ENCODE data around the gene USP10.

USP10 gene

DNA sequence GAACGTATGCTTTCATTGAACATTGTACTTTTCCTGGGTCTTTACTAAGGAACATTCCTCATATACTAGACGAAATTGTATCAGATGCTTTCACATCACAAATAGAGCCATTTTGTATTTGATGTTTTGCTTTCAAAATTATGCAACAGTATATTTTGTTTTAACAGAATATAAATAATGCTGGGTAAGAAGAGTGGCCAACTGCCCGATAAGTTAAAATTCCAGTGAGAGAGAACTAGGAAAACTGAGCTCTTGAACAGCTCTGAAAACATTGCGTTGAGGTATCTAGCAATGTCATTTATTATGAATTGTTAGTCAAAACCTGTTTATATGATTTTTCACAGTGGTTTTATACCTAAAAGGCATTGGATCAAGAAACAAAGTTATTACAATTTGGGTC lies 50.8 kb downstream of the USP10 start:
- no peak for DNase-seq (ENCODE audit: low read depth in 2 of 2)

DNA sequence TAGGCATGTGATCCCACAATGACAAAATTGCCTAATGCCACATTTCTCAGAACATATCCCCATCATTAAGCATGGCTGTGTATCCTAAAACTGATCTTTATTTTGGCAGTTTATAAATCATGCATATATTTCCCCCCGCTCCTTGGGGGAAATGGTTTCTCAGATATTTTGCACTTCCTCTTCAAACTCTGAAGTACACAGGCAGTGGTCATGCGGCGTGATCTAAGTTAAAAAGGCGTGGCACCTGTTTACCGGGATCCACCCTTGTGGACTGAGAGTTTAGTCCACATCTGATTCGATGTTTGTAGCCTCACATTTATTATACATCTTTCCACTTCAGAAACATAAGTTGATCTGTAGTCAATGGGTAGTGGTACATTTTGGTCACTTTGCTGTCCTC lies 51.4 kb downstream of the USP10 start:
- no peak for DNase-seq (ENCODE audit: low read depth in 2 of 2)

DNA sequence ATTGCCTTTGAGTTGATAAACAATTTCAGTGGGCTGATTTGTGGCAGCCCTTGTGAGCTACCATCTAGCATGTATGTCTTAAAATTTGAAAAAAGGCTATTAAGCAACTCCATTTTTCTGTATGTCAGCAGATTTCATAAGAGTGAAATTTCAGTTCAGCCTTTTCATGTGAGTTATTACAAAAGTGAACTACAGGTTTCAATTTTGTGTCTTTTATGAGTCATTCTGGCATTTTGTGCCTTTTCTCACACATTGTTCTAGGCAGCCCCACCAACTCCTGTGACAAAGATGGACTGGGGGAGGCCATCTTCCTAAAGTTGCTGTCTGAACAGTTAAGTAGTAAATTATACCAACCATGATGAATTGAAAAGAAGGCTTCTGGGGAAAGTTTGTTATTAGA lies 52.1 kb downstream of the USP10 start:
- DNase-seq (ENCODE audit: low read depth in 2 of 2) = no peak

DNA sequence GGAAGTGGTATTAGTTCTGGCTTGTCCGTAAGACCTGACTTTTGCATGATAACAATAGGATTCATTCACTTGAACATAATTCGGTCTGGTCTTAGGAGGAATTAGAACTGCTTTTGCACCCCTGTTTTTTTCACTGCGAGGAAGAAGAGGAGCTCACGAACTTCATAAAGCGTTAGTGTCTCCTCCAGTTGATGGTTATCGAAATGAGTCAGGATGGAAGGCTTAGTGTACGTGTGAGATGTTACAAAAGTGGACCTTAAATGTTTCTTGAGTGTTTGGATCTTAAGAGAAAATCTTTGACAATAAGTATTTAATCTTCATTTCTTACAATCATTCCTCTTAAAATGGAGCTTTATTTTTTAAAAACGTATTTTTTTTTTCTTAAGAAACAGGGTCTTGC lies 52.8 kb downstream of the USP10 start:
- DNase-seq (ENCODE audit: low read depth in 2 of 2) = no peak

DNA sequence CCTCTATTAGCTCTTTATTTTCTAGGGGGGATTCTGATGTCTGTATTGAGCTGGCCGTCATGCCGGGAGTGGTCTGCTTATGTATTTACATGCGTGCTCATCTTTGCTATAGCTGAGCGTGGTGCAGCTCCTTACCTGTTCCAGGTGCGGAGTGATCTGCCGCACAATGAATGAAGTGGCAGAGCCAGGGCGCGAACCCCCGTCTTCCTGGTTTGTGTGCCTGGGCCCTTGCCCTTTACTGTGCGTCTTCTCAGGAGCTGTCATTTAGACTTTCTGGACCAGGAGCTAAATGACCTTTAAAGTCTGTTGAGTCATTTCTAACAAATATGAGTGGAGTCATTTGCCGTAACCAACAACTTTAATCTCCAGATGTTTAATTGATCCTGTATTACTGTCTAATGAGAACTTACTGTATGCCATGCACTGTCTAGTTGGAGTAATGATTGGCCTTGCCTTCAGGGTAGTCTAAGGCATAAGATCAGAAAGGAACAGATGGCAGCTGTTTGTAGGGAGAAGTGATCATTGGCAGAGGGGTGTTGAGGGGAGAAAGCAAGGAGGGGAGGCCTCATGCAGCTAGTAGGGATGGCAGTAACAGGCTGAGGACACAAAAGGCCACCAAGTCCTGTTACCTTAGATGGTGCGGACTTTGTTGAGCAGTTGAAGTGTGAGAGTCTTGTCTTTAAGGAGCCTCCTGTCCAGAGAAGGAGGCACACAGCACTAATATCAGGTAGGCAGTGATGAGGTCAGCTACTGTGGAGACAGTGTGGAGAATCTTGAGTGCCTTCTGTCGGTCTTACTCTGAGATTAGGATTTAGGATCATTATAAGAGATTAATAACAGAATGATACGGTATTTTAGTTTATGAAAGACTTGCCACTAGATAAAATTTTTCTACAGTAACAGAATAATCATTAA lies 53.9 kb downstream of the USP10 start:
- DNase-seq (ENCODE audit: low read depth in 2 of 2) = no peak

DNA sequence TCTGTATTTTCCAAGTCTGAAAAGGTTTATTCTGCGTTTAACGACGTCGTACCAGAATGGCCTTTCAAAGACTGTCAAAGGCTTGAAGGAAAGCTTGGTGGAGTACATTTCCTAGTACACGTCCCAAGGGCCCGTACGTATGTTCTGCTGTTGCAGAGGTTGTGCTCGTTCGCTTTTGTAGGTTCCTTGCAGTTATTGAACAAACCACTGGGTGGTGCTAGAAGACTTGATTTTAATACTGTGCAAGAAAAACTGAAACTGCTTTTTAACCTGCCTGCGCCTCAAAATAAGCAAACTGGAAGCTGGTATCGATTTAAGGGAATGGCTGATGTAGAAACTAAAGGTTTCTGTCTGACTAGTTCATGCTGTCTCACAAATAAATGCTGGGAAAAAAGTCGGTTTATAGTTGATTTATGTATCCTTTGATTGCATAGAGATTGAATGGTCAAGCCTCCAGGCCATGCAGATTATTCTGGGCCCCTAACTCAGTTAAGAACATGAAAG lies 54.6 kb downstream of the USP10 start:
- peak in 1 of 2 donors; percentile 44 for DNase-seq (ENCODE audit: low read depth in 2 of 2)

DNA sequence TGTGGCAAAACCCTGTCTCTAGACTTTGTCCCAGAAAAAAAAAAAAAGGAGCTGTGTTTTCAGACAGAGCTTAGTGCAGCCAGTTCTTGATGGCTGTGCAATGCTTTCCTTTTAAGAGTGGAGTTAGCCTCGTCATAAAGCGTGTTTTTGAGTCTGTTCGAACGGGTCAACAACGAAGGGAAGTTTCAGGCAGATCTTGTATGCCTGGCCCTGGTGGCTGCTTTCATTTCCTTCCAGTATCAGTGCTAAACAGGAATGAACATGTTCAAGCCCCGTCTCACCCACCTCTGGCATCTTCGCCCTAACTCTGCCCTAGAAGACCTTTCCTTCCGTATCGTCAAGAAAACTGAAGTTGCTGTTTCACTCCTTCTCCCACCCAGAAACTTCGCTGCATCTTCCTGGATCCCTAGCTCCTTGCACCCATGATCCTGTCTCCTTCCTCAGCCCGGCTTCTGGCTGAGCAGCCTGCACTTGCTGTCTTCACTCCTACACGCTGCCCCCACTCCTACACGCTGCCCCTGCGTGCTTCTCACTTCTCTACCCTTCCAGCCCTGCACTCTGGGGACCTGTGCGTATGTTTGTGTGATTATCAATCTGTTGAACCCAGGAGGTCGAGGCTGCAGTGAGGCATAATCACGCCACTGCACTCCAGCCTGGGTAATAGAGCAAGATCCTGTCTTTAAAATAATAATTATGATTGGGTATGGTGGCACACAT lies 55.3 kb downstream of the USP10 start:
- no peak for DNase-seq (ENCODE audit: low read depth in 2 of 2)

DNA sequence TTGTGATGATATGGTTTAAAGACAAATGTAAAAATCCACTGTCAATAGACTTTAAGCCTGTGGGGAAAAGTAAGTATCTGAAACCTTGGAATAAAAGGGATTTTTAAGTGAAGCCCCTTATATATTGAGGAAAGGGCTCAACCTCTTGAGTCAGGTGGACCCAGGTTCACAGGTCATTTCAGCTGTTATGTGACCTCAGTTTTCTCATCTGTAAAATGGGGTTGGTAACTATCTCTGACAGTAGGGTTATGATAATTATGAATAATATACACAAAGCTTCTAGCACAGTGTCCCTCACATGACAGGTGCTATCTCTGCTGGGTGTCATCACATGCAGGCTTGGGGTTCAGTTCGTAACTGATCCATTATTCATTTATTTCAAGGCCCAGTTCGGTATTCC lies 57.0 kb downstream of the USP10 start:
- DNase-seq (ENCODE audit: low read depth in 2 of 2) = no peak

DNA sequence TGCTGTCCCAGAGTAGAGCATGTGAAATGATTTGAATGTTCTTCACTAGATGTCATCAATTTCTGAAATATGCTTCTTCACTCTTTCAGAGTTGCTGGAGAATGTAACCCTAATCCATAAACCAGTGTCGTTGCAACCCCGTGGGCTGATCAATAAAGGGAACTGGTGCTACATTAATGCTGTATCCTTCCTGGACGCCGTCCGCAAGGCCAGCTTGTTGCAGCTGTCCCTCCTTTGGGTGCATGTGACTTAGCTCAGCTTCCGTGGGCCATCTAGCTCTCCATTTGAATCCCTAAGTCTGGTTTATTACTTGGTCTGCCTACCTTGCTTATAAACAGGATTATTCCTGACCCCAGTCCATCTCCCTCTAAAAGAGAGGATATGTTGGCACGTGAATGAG lies 58.8 kb downstream of the USP10 start:
- no peak for DNase-seq (ENCODE audit: low read depth in 2 of 2)

DNA sequence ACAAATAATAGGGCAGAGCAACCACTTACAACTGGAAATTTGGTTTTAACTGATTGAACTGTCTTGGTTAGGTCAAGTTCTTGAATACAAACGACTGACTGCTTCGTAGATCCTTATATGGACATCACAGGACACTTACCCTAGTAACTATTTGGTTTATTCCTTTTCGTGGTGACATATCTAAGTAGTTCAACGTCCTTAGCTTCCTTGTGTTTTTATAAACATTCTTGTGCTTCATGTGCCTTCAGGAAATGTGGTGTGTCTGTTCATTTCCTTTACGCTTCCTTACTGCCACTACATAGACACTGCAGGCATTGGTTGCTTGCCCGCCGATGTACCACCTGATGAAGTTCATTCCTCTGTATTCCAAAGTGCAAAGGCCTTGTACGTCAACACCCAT lies 59.3 kb downstream of the USP10 start:
- DNase-seq (ENCODE audit: low read depth in 2 of 2) = no peak

DNA sequence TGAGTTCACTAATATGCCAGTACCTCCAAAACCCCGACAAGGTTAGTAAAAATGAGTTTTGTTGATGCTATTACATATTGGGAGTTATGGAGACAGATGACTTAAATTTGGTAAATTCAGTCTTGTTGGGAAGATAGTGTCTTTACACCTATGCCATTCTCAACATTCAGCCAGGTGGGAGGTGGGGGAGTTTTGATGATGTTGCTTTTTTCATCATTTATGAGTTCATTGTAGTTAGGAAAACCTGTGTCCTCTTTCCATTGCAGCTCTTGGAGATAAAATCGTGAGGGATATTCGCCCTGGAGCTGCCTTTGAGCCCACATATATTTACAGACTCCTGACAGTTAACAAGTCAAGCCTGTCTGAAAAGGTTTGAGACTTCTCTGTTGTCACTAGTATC lies 60.1 kb downstream of the USP10 start:
- no peak for DNase-seq (ENCODE audit: low read depth in 2 of 2)

DNA sequence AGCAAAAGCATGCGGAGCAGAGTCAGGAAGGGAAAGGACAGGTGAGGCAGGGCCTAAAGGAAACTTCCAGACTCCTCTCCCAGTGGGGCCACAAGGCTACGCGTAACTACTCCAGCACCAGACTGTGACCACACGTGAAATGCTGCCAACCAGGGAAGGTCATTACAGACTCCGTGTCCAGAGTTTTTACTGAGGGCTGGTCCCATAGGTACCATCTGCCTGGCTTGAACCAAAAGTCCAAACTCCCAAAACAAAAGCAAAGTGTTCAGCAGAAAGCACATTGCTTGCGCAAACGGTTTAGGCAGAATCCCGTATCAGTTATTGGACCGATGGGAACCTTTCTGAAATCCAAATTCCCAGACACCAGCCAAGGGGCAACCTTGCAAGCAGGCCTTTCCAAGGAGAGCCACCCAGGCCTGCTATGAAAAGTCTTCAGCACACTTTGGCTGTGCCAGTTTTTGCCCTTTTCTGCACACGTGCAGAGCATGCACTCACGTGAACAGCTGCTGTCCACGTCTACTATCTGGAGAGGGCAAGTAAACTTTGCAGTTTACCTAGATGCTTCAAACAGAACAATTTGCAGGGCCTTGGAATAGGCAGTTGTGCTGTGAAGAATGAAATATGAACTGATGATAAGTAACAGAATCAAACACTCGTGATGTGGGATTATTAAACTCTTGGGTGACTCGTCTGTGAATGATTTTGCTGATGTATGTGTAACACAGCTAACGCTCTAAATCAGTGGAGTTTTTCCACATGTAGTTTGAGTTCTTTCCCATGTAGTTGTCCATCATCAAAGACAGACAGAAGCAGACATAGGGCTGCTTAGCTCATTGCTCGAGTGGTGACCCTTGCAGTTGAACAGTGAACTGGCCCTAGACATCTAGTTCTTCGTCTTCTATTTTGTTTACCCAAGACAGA lies 61.9 kb downstream of the USP10 start:
- no peak for DNase-seq (ENCODE audit: low read depth in 2 of 2)

DNA sequence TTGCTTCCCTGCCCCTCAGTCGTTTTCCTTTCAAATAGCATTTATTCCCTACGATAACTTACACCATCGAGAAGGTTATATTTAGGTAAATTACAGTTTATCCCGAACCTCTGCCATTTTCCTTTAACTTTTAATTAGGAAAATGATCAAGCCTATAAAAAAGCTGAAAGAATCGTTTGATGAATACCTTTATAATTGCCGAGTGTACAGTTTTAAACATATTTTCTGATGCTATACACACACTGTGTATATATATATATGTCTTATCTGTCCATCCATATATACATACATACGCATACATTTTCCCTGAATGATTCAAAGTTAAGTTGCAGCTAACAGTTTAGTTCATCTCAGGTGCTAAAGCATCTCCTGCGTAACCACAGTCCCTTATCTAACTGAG lies 63.4 kb downstream of the USP10 start:
- no peak for DNase-seq (ENCODE audit: low read depth in 2 of 2)

DNA sequence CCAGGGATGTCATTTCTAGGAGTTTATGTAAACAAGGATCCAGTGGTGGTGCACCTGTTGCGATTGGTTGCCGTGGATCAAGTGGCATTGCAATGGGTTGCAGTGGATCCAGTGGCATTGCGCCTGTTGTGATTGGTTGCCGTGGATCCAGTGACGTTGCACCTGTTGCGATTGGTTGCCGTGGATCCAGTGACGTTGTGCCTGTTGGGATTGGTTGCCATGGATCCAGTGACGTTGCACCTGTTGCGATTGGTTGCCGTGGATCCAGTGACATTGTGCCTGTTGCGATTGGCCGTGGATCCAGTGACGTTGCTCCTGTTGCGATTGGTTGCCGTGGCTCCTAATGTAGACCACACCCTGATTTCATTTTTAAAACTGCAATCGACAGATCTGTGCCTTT lies 63.8 kb downstream of the USP10 start:
- no peak for DNase-seq (ENCODE audit: low read depth in 2 of 2)

DNA sequence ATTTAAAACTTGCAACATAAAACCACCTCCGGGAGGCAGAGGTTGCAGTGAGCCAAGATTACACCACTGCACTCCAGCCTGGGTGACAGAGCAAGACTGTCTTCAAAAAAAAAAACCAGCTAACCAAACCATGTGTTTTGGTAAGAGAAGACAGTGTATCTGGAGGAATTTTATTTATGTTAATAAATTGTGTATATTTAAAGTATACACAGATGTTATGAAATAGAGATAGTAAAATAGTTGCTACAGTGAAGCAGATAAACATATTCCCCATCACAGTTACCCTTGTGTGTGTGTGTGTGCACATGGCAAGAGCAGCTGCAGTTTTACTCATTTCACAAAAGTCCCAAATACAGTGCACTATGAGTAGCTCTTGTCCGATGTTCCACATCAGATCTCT lies 65.2 kb downstream of the USP10 start:
- no peak for DNase-seq (ENCODE audit: low read depth in 2 of 2)

DNA sequence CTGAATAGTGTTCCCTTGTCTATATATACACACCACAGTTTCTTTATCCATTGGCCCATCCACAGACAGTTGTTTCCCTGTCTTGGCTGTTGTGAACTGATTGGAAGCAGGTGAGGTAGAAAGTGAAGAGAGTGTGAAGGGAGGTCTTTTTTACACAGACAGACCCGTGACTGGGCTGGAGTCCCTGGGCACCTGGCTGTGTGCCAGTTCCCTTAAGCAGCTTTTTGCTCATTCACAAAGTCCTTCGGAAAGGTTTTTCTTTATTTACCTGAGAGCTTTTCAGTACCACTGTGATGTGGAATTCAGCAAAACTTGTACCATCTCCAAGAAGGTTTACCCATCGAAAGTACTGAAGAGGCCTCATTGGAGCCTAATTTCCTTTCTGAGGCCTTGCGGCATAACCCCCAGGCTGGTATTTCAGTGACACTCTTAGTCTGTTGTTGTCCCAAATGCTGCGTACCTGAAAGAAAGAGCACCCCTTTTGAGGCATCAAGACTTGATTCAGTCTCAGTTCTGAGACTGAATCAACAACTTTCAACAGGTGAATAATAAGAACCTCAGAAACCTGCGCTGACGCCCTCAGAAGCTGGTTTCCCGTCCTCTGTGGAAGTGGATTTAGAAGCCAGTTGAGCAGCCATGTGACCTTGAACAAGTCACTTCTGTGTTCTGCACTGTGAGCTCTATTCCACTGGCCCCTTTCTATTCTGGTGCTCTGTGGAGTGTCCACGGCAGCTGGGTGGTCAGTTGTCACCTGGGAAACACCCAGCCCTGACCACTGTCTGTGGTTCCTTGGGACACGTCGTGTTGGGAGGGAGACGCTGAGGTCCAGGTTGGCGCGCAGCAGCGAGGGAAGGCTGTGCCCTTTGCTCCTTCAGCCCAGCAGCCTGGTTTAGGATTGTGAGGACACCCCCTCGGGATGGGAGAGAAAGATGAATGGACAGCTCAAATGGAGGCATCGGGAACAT lies 66.1 kb downstream of the USP10 start:
- no peak for DNase-seq (ENCODE audit: low read depth in 2 of 2)

DNA sequence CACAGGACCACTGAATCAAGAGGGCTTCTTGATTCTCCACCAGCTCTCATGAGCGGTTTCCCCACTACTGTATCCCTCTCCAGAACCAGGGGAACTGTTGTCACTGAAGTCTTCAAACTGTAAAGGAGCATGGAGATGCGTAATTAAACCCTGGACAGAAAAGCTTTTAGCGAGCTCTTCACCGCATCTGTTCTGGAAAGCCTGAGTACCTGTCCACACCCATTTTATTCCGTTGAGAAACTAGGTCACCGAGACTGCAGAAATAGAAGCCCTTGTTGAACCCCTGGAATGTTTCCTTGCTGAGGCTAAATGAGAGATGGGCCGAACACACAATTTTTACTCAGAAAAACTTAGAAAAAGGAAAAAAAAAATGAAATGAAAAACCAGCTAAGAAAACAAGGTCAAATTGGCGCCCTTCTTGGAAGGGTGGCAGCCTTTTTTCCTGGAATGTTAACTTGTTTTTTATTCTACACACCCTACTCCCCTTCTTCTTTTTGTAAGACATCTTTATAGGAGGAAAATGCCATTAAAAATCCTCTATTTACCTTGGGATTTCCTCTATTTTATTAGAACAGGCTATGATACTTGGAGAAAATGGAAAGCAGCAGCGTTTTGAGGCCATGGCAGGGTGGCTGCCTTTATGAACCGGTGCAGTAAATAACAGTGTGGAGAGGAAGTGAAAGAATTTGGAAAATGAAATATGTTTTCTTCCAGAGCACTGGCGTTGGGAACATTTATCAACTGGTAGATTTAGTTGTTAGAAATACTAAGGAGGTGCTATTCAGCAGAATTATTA lies 67.4 kb downstream of the USP10 start:
- no peak for DNase-seq (ENCODE audit: low read depth in 2 of 2)

DNA sequence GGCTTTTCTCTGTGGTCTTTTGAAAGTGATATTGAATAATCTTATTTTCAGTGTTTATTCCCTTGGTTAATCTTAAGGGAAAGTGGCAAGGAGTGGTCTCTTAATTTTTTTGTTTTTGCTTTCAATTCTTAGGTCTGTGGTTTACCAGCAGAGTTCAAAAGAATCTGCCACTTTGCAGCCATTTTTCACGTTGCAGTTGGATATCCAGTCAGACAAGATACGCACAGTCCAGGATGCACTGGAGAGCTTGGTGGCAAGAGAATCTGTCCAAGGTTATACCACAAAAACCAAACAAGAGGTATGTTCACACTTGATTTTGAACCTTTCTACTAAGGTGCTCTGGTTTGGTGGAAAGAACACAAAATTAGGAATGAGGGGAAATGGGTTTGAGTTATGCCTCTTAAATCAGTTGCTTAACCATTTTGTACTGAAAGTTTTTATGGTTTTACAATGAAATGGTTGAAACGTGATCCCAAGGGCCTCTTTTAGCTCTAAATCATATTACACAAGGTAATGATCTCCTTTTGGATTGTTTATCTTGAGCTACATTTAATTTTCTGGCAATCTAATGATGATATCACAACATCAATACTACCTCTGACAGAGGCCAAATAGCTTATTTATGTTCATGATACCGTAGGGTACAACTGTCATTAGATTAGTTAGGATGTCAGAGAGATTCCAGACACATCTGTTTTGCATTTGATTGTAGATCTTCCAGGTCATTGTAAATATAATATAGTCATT lies 68.4 kb downstream of the USP10 start:
- DNase-seq (ENCODE audit: low read depth in 2 of 2) = no peak

DNA sequence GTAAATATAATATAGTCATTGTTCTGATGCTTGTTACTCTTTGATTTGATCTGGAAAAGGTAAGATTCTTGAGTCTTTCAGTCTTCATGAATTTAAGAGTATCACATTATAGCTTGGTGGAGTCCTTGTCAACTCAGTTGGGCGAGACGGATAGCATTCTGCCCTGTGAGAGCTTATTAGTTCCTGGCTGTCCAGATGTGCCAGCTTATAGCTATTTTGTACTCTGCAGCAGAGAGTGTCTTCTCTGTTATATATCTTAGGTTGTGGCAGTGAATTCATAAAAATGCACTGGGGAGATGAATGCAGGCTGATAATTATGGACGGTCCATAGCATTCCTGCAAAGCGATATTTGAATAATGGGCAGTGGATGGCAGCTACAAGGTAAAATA lies 69.0 kb downstream of the USP10 start:
- DNase-seq (ENCODE audit: low read depth in 2 of 2) = no peak

Measured in stimulated activated CD8-positive, alpha-beta memory T cell treated with anti-CD3 and anti-CD28 coated beads, Interleukin-7, amount 100 ng/mL, for 4 hours (primary cell).